Measurements from ENCODE around the gene RARB. TPM values are rescaled to one million over a fixed set of nuclear protein-coding genes. Genes with fewer than 3 reads are reported as not detected.

Gene RARB
- total RNA-seq, 1 experiment from 2014 or later: 0.24 TPM

GRCh38 chr3:25479727-25480010 is 51.6 kb downstream of the RARB start:
- Histone ChIP-seq H3K27ac (ENCODE audit: low read depth, low read length, poor library complexity, severe bottlenecking) (no peak overlapping the region), H3K9me3 (ENCODE audit: low read depth, low read length, poor library complexity, severe bottlenecking) (no peaks in the 10 kb centered on the region), H3K36me3 (ENCODE audit: insufficient read depth, low read length, poor library complexity, severe bottlenecking) (no peaks in the 10 kb centered on the region), H3K4me3 (ENCODE audit: low read depth, low read length, poor library complexity, severe bottlenecking) (no peak overlapping the region), H3K27me3 (replicated peaks; ENCODE audit: insufficient read depth, low read depth, low read length, poor library complexity) (no peaks in the 10 kb centered on the region), H3K4me1 (ENCODE audit: insufficient read depth, low read length, poor library complexity, severe bottlenecking) (peaks cover 4% of the 10 kb centered on the region)
- TF ChIP-seq CTCF (conservative IDR thresholded peaks at IDR 0.05; ENCODE audit: low read depth, low read length): no peak
- TF ChIP-seq EZH2 (IDR thresholded peaks at IDR 0.05; ENCODE audit: borderline replicate concordance, low read depth, low read length, poor library complexity, severe bottlenecking): no peak
- DNase-seq (ENCODE audit: low spot score): peak; percentile 26
- CTCF ChIA-PET: no interaction called here
- POLR2A ChIA-PET (ENCODE audit: low non-redundant PET): no interaction called here
- intact Hi-C loops (cut with micrococcal nuclease; ENCODE audit: unreplicated experiment): no loop called here
- no TSS peak for BruUV-seq (replicated peaks)

GRCh38 chr3:25480811-25481210 is 52.7 kb downstream of the RARB start:
- Histone ChIP-seq H3K4me1 (ENCODE audit: insufficient read depth, low read length, poor library complexity, severe bottlenecking) (peaks cover 4% of the 10 kb centered on the region), H3K9me3 (ENCODE audit: low read depth, low read length, poor library complexity, severe bottlenecking) (no peaks in the 10 kb centered on the region), H3K4me3 (ENCODE audit: low read depth, low read length, poor library complexity, severe bottlenecking) (no peak overlapping the region), H3K36me3 (ENCODE audit: insufficient read depth, low read length, poor library complexity, severe bottlenecking) (no peaks in the 10 kb centered on the region), H3K27me3 (replicated peaks; ENCODE audit: insufficient read depth, low read depth, low read length, poor library complexity) (no peaks in the 10 kb centered on the region), H3K27ac (ENCODE audit: low read depth, low read length, poor library complexity, severe bottlenecking) (no peak overlapping the region)
- DNase-seq (ENCODE audit: low spot score): no peak
- CTCF ChIA-PET: no interaction called here
- TF ChIP-seq CTCF (conservative IDR thresholded peaks at IDR 0.05; ENCODE audit: low read depth, low read length): no peak
- TF ChIP-seq EZH2 (IDR thresholded peaks at IDR 0.05; ENCODE audit: borderline replicate concordance, low read depth, low read length, poor library complexity, severe bottlenecking): no peak
- POLR2A ChIA-PET (ENCODE audit: low non-redundant PET): no interaction called here
- intact Hi-C loops (cut with micrococcal nuclease; ENCODE audit: unreplicated experiment): no loop called here
- no TSS peak for BruUV-seq (replicated peaks)

- Histone ChIP-seq H3K27me3 (replicated peaks; ENCODE audit: insufficient read depth, low read depth, low read length, poor library complexity) (no peaks in the 10 kb centered on the region), H3K27ac (ENCODE audit: low read depth, low read length, poor library complexity, severe bottlenecking) (no peak overlapping the region)
- TF ChIP-seq EZH2 (IDR thresholded peaks at IDR 0.05; ENCODE audit: borderline replicate concordance, low read depth, low read length, poor library complexity, severe bottlenecking) (no peak), CTCF (conservative IDR thresholded peaks at IDR 0.05; ENCODE audit: low read depth, low read length) (no peak)
These were observed 53.3 kb downstream of the RARB start for GRCh38 chr3:25481386-25481785.

More at GRCh38 chr3:25481386-25481785, 53.3 kb downstream of the RARB start:
- Histone ChIP-seq H3K4me1 (ENCODE audit: insufficient read depth, low read length, poor library complexity, severe bottlenecking) (peaks cover 4% of the 10 kb centered on the region), H3K4me3 (ENCODE audit: low read depth, low read length, poor library complexity, severe bottlenecking) (no peak overlapping the region), H3K36me3 (ENCODE audit: insufficient read depth, low read length, poor library complexity, severe bottlenecking) (no peaks in the 10 kb centered on the region), H3K9me3 (ENCODE audit: low read depth, low read length, poor library complexity, severe bottlenecking) (no peaks in the 10 kb centered on the region)
- DNase-seq (ENCODE audit: low spot score): no peak
- POLR2A ChIA-PET (ENCODE audit: low non-redundant PET): no interaction called here
- BruUV-seq (replicated peaks): no TSS peak
- CTCF ChIA-PET: no interaction called here
- intact Hi-C loops (cut with micrococcal nuclease; ENCODE audit: unreplicated experiment): no loop called here
